ENCODE data around the gene PTCD2. TPM values are rescaled to one million over a fixed set of nuclear protein-coding genes. Genes with fewer than 3 reads are reported as not detected.
A peak's percentile ranks its signal among the peaks of the same experiment; 100 is the strongest.

PTCD2 gene
- total RNA-seq, 1 experiment from 2014 or later, result 24.9 TPM

GRCh38 chr5:72355706-72356299 is 35.6 kb downstream of the PTCD2 start:
- H3K9ac ChIP-seq (ENCODE audit: low read length), result no peak overlapping the region
- H3K4me1 ChIP-seq (ENCODE audit: low read length), result no peaks in the 10 kb centered on the region
- H3K4me2 ChIP-seq (ENCODE audit: low read depth, low read length, poor library complexity, severe bottlenecking), result no peak overlapping the region
- no peaks in the 10 kb centered on the region for H4K20me1 ChIP-seq (ENCODE audit: insufficient read depth, low read depth, low read length)
- H3K9me2 ChIP-seq (replicated peaks; ENCODE audit: insufficient read depth, low read length), result no peaks in the 10 kb centered on the region
- no peaks in the 10 kb centered on the region for H3K9me3 ChIP-seq (ENCODE audit: low read length)
- no peak overlapping the region for H3K27ac ChIP-seq (ENCODE audit: low read length)
- H3K27me3 ChIP-seq (ENCODE audit: low read length), result no peaks in the 10 kb centered on the region
- H3K79me2 ChIP-seq (ENCODE audit: low read length), result no peaks in the 10 kb centered on the region
- peaks cover 41% of the 10 kb centered on the region; the same call in 1 of the 2 replicates for H3K36me3 ChIP-seq (ENCODE audit: insufficient read depth, low read length)
- no peak overlapping the region for H2AFZ ChIP-seq (ENCODE audit: low read length)
- H3K4me3 ChIP-seq (ENCODE audit: low read length), result no peak overlapping the region
- no peak for DNase-seq

- no peaks in the 10 kb centered on the region for H3K27me3 ChIP-seq (ENCODE audit: low read length)
- H3K9ac ChIP-seq (ENCODE audit: low read length), result no peak overlapping the region
- no peaks in the 10 kb centered on the region for H3K79me2 ChIP-seq (ENCODE audit: low read length)
- no peak overlapping the region for H3K4me3 ChIP-seq (ENCODE audit: low read length)
- no peaks in the 10 kb centered on the region for H4K20me1 ChIP-seq (ENCODE audit: insufficient read depth, low read depth, low read length)
- peaks cover 44% of the 10 kb centered on the region for H3K36me3 ChIP-seq (ENCODE audit: insufficient read depth, low read length)
- H3K4me1 ChIP-seq (ENCODE audit: low read length), result no peaks in the 10 kb centered on the region
- no peaks in the 10 kb centered on the region for H3K9me2 ChIP-seq (replicated peaks; ENCODE audit: insufficient read depth, low read length)
- H3K27ac ChIP-seq (ENCODE audit: low read length), result no peak overlapping the region
- no peak for DNase-seq
- H2AFZ ChIP-seq (ENCODE audit: low read length), result no peak overlapping the region
- H3K9me3 ChIP-seq (ENCODE audit: low read length), result no peaks in the 10 kb centered on the region
- H3K4me2 ChIP-seq (ENCODE audit: low read depth, low read length, poor library complexity, severe bottlenecking), result no peak overlapping the region
Observed at GRCh38 chr5:72356361-72356760, 36.2 kb downstream of the PTCD2 start.

- peaks cover 53% of the 10 kb centered on the region for H3K36me3 ChIP-seq (ENCODE audit: insufficient read depth, low read length)
- H3K9ac ChIP-seq (ENCODE audit: low read length), result no peak overlapping the region
- H4K20me1 ChIP-seq (ENCODE audit: insufficient read depth, low read depth, low read length), result no peaks in the 10 kb centered on the region
- no peaks in the 10 kb centered on the region for H3K9me2 ChIP-seq (replicated peaks; ENCODE audit: insufficient read depth, low read length)
- DNase-seq, result no peak
- H3K4me2 ChIP-seq (ENCODE audit: low read depth, low read length, poor library complexity, severe bottlenecking), result no peak overlapping the region
- no peaks in the 10 kb centered on the region for H3K9me3 ChIP-seq (ENCODE audit: low read length)
- H2AFZ ChIP-seq (ENCODE audit: low read length), result no peak overlapping the region
- no peaks in the 10 kb centered on the region for H3K27me3 ChIP-seq (ENCODE audit: low read length)
- H3K79me2 ChIP-seq (ENCODE audit: low read length), result no peaks in the 10 kb centered on the region
- no peak overlapping the region for H3K4me3 ChIP-seq (ENCODE audit: low read length)
- no peak overlapping the region for H3K27ac ChIP-seq (ENCODE audit: low read length)
- H3K4me1 ChIP-seq (ENCODE audit: low read length), result peaks cover 15% of the 10 kb centered on the region
Observed at GRCh38 chr5:72358925-72359324, 38.8 kb downstream of the PTCD2 start.

- DNase-seq, result no peak
- Histone ChIP-seq H3K36me3 (ENCODE audit: insufficient read depth, low read length) (peaks cover 50% of the 10 kb centered on the region), H3K4me2 (ENCODE audit: low read depth, low read length, poor library complexity, severe bottlenecking) (no peak overlapping the region), H2AFZ (ENCODE audit: low read length) (no peak overlapping the region), H3K4me3 (ENCODE audit: low read length) (no peak overlapping the region), H3K9me2 (replicated peaks; ENCODE audit: insufficient read depth, low read length) (no peaks in the 10 kb centered on the region), H4K20me1 (ENCODE audit: insufficient read depth, low read depth, low read length) (no peaks in the 10 kb centered on the region), H3K9ac (ENCODE audit: low read length) (no peak overlapping the region), H3K27me3 (ENCODE audit: low read length) (no peaks in the 10 kb centered on the region), H3K4me1 (ENCODE audit: low read length) (peaks cover 15% of the 10 kb centered on the region), H3K79me2 (ENCODE audit: low read length) (no peaks in the 10 kb centered on the region), H3K9me3 (ENCODE audit: low read length) (no peaks in the 10 kb centered on the region), H3K27ac (ENCODE audit: low read length) (no peak overlapping the region)
Observed at GRCh38 chr5:72359886-72360285, 39.7 kb downstream of the PTCD2 start.

GRCh38 chr5:72363166-72363802 is 43.1 kb downstream of the PTCD2 start:
- Histone ChIP-seq H3K4me2 (ENCODE audit: low read depth, low read length, poor library complexity, severe bottlenecking) (peak overlapping the region; percentile 0), H3K9me3 (ENCODE audit: low read length) (no peaks in the 10 kb centered on the region), H3K36me3 (ENCODE audit: insufficient read depth, low read length) (peaks cover 44% of the 10 kb centered on the region), H3K27me3 (ENCODE audit: low read length) (no peaks in the 10 kb centered on the region), H4K20me1 (ENCODE audit: insufficient read depth, low read depth, low read length) (peaks cover 5% of the 10 kb centered on the region; the same call in 1 of the 2 replicates), H3K9ac (ENCODE audit: low read length) (no peak overlapping the region), H3K9me2 (replicated peaks; ENCODE audit: insufficient read depth, low read length) (no peaks in the 10 kb centered on the region), H2AFZ (ENCODE audit: low read length) (no peak overlapping the region), H3K4me3 (ENCODE audit: low read length) (no peak overlapping the region), H3K4me1 (ENCODE audit: low read length) (peaks cover 15% of the 10 kb centered on the region), H3K27ac (ENCODE audit: low read length) (no peak overlapping the region), H3K79me2 (ENCODE audit: low read length) (no peaks in the 10 kb centered on the region)
- DNase-seq, result no peak

- Histone ChIP-seq H3K9me3 (ENCODE audit: low read length) (no peaks in the 10 kb centered on the region), H3K9ac (ENCODE audit: low read length) (no peak overlapping the region), H3K79me2 (ENCODE audit: low read length) (no peaks in the 10 kb centered on the region), H3K27ac (ENCODE audit: low read length) (no peak overlapping the region), H4K20me1 (ENCODE audit: insufficient read depth, low read depth, low read length) (peaks cover 5% of the 10 kb centered on the region; the same call in 1 of the 2 replicates), H3K4me1 (ENCODE audit: low read length) (peaks cover 15% of the 10 kb centered on the region), H2AFZ (ENCODE audit: low read length) (no peak overlapping the region), H3K4me2 (ENCODE audit: low read depth, low read length, poor library complexity, severe bottlenecking) (no peak overlapping the region), H3K27me3 (ENCODE audit: low read length) (no peaks in the 10 kb centered on the region), H3K36me3 (ENCODE audit: insufficient read depth, low read length) (peaks cover 35% of the 10 kb centered on the region), H3K9me2 (replicated peaks; ENCODE audit: insufficient read depth, low read length) (no peaks in the 10 kb centered on the region), H3K4me3 (ENCODE audit: low read length) (no peak overlapping the region)
- DNase-seq, result no peak
Observed at GRCh38 chr5:72364171-72364570, 44.0 kb downstream of the PTCD2 start.

- Histone ChIP-seq H3K27me3 (ENCODE audit: low read length) (no peaks in the 10 kb centered on the region), H2AFZ (ENCODE audit: low read length) (no peak overlapping the region), H3K4me3 (ENCODE audit: low read length) (no peak overlapping the region), H3K79me2 (ENCODE audit: low read length) (no peaks in the 10 kb centered on the region), H3K9ac (ENCODE audit: low read length) (no peak overlapping the region), H3K4me1 (ENCODE audit: low read length) (peaks cover 21% of the 10 kb centered on the region), H3K9me2 (replicated peaks; ENCODE audit: insufficient read depth, low read length) (no peaks in the 10 kb centered on the region), H3K36me3 (ENCODE audit: insufficient read depth, low read length) (peaks cover 31% of the 10 kb centered on the region), H3K27ac (ENCODE audit: low read length) (no peak overlapping the region), H4K20me1 (ENCODE audit: insufficient read depth, low read depth, low read length) (peaks cover 5% of the 10 kb centered on the region; the same call in 1 of the 2 replicates), H3K4me2 (ENCODE audit: low read depth, low read length, poor library complexity, severe bottlenecking) (no peak overlapping the region), H3K9me3 (ENCODE audit: low read length) (no peaks in the 10 kb centered on the region)
- DNase-seq, result no peak
Observed at GRCh38 chr5:72364951-72365350, 44.8 kb downstream of the PTCD2 start.

- Histone ChIP-seq H4K20me1 (ENCODE audit: insufficient read depth, low read depth, low read length) (peaks cover 5% of the 10 kb centered on the region; the same call in 1 of the 2 replicates), H3K79me2 (ENCODE audit: low read length) (no peaks in the 10 kb centered on the region), H3K4me2 (ENCODE audit: low read depth, low read length, poor library complexity, severe bottlenecking) (no peak overlapping the region), H3K9me2 (replicated peaks; ENCODE audit: insufficient read depth, low read length) (no peaks in the 10 kb centered on the region), H3K27me3 (ENCODE audit: low read length) (no peaks in the 10 kb centered on the region), H3K4me3 (ENCODE audit: low read length) (no peak overlapping the region), H3K27ac (ENCODE audit: low read length) (no peak overlapping the region), H3K9ac (ENCODE audit: low read length) (no peak overlapping the region), H2AFZ (ENCODE audit: low read length) (no peak overlapping the region), H3K4me1 (ENCODE audit: low read length) (peaks cover 21% of the 10 kb centered on the region), H3K36me3 (ENCODE audit: insufficient read depth, low read length) (peaks cover 19% of the 10 kb centered on the region), H3K9me3 (ENCODE audit: low read length) (no peaks in the 10 kb centered on the region)
- peak; percentile 79 for DNase-seq
Observed at GRCh38 chr5:72366324-72366976, 46.3 kb downstream of the PTCD2 start.
